PFSK-1 (cell line): ENCODE data around the gene APOA4.

Experiments
- FOXP2 ChIP-seq: optimal IDR thresholded peaks from 2 replicates; pipeline ENCODE3; 2011; ENCODE audit warnings: borderline replicate concordance, control low read depth, inconsistent platforms; ENCODE audit not compliant: insufficient read depth; ENCODE audit errors: extremely low read length, extremely low read depth
- POLR2AphosphoS5 ChIP-seq: IDR thresholded peaks from 2 replicates; pipeline ENCODE4 v1.6.1; 2012; ENCODE audit warnings: low read depth, mild to moderate bottlenecking, control low read depth, low read length, moderate library complexity
- SIN3A ChIP-seq: IDR thresholded peaks from 2 replicates; pipeline ENCODE4 v1.6.1; 2012; ENCODE audit warnings: mild to moderate bottlenecking, low read length, moderate library complexity, borderline replicate concordance; ENCODE audit not compliant: insufficient read depth
- TAF1 ChIP-seq: IDR thresholded peaks from 2 replicates; pipeline ENCODE4 v1.6.1; 2012; ENCODE audit warnings: low read length, control low read depth, borderline replicate concordance; ENCODE audit not compliant: insufficient read depth
- TF ChIP-seq, protein P1 (sequence below), 2 experiments: IDR thresholded peaks; 2 replicates each; pipeline versions ENCODE4 v1.6.1 to v1.8.0; 2011 to 2012; ENCODE audit warnings: low read depth in 2 of 2, low read length in 2 of 2, control low read depth in 1 of 2, inconsistent platforms in 1 of 2, mild to moderate bottlenecking in 1 of 2, moderate library complexity in 1 of 2; ENCODE audit not compliant: insufficient read depth in 1 of 2

APOA4 gene

DNA sequence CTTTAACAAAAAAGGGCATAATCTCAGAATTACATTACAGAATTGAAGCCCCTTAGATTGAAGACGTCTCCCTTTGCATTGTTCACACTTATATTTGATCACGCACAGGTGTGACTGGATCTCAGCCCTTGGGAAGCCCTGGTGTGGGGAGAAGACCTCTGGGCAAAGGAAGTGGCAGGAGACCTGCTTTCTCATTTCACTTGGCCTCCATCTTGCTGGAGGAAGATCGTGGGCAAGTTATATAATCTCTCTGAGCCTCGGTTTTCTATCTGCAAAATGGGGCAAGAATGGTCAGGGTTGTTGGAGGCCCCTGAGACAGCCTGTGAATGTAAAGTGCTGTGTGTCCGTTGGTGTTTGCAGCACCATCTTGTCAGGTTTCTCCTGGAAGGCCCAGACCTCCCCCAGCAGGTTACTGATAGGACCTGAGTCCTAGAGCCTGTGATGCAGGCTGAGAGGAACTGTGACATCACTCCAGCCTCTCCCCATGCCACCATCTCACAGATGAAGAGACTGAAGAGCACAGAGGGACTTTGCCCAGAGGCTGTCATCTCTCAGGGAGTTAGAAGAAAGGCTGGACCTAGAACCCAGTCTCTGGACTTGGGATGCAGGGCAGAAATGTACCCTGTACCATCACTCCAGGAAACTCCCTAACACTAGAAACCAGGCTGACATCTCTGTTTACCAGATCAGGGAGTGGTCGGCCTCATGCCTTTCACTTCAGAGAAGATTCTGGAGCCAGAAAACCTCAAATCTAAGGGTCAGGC is 15.4 kb upstream of the APOA4 start:
- TF ChIP-seq POLR2AphosphoS5 (no peak), TAF1 (no peak), FOXP2 (no peak), SIN3A (no peak)
- TF ChIP-seq, protein P1, sequence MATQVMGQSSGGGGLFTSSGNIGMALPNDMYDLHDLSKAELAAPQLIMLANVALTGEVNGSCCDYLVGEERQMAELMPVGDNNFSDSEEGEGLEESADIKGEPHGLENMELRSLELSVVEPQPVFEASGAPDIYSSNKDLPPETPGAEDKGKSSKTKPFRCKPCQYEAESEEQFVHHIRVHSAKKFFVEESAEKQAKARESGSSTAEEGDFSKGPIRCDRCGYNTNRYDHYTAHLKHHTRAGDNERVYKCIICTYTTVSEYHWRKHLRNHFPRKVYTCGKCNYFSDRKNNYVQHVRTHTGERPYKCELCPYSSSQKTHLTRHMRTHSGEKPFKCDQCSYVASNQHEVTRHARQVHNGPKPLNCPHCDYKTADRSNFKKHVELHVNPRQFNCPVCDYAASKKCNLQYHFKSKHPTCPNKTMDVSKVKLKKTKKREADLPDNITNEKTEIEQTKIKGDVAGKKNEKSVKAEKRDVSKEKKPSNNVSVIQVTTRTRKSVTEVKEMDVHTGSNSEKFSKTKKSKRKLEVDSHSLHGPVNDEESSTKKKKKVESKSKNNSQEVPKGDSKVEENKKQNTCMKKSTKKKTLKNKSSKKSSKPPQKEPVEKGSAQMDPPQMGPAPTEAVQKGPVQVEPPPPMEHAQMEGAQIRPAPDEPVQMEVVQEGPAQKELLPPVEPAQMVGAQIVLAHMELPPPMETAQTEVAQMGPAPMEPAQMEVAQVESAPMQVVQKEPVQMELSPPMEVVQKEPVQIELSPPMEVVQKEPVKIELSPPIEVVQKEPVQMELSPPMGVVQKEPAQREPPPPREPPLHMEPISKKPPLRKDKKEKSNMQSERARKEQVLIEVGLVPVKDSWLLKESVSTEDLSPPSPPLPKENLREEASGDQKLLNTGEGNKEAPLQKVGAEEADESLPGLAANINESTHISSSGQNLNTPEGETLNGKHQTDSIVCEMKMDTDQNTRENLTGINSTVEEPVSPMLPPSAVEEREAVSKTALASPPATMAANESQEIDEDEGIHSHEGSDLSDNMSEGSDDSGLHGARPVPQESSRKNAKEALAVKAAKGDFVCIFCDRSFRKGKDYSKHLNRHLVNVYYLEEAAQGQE (IDR thresholded peaks at IDR 0.05; ENCODE audit: insufficient read depth in 1 of 2, low read depth in 2 of 2, low read length in 2 of 2) = no peak

DNA sequence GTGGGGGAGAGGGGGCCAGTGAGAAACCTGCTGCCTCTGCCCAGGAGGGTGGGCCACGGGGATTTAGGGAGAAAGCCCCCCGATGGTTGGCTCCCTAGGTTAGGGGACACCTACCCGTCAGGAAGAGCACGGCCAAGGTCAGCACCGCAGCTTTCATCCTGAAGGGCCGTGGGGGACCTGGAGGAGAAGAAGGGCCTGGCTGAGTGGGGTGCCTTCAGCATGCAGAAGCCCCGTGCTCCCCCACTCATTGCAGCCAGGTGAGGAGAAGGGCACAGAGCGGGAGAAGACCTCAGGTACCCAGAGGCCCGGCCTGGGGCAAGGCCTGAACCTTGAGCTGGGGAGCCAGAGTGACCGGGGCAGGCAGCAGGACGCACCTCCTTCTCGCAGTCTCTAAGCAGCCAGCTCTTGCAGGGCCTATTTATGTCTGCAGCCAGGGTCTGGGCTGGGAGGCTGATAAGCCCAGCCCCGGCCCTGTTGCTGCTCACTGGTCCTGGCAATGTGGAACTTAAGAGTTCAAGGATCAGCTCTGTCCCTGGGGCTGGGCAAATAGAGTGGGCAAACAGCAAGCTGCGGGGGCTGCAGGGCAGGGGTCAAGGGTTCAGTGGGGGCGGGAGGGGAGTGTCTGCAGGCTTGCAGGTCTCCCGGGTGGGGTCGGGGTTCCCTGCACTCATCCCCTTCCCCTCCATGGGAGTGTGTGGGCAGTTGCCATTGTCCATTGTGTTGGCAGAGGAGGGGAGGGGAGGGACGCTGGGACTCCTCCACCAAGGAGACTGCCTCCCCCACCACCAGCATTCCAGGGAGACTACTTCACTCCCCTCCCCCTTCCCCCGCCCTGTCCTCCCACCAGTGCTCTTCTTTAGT is 14.4 kb upstream of the APOA4 start, which contains the start of gene APOA1:
Gene APOA1, minus strand, starts transcription at position 392 of the 861 bp plus-strand sequence. Its CDS starts 235 bp downstream, at position 157.
- TF ChIP-seq TAF1 = no peak
- TF ChIP-seq SIN3A = no peak
- TF ChIP-seq, protein P1 (IDR thresholded peaks at IDR 0.05; ENCODE audit: insufficient read depth in 1 of 2, low read depth in 2 of 2, low read length in 2 of 2) = no peak
- TF ChIP-seq FOXP2 = no peak
- no peak for TF ChIP-seq POLR2AphosphoS5

- TF ChIP-seq FOXP2 (no peak), SIN3A (no peak), TAF1 (no peak), POLR2AphosphoS5 (no peak)
- TF ChIP-seq, protein P1 (IDR thresholded peaks at IDR 0.05; ENCODE audit: insufficient read depth in 1 of 2, low read depth in 2 of 2, low read length in 2 of 2) = no peak
These were observed 13.5 kb upstream of the APOA4 start for GRCh38 chr11:116836632-116836991.

- TF ChIP-seq FOXP2 (peak; percentile 12), SIN3A (no peak), POLR2AphosphoS5 (no peak), TAF1 (no peak)
- TF ChIP-seq, protein P1 (IDR thresholded peaks at IDR 0.05; ENCODE audit: insufficient read depth in 1 of 2, low read depth in 2 of 2, low read length in 2 of 2) = no peak
These were observed 12.9 kb upstream of the APOA4 start for GRCh38 chr11:116835791-116836631.
